Adrenal gland (tissue), 5 donors: ENCODE results near the gene LRRC53.

Experiments used
- POLR2A ChIP-seq, 2 donors: fragments of 450-650 bp; IDR thresholded peaks; one replicate each; pipeline ENCODE4 v1.6.1; 2017; ENCODE audit warnings: antibody characterized with exemption in 2 of 2, mild to moderate bottlenecking in 2 of 2, moderate library complexity in 1 of 2
- TF ChIP-seq, protein P1 (sequence below), 6 experiments: fragments of 450-650 bp in 4 of 6; fragments of 200-600 bp in 2 of 6; sonication (generic) in 1 of 6; IDR thresholded peaks; 1 replicate in 5 of 6; 2 replicates in 1 of 6; pipeline versions ENCODE4 v1.5.1 to v1.8.0; 2016 to 2021; ENCODE audit warnings: antibody characterized with exemption in 6 of 6, mild to moderate bottlenecking in 2 of 6, moderate library complexity in 1 of 6
- donor health status: DM: no; HTN: no; CAD: no.

- TF ChIP-seq, protein P1, sequence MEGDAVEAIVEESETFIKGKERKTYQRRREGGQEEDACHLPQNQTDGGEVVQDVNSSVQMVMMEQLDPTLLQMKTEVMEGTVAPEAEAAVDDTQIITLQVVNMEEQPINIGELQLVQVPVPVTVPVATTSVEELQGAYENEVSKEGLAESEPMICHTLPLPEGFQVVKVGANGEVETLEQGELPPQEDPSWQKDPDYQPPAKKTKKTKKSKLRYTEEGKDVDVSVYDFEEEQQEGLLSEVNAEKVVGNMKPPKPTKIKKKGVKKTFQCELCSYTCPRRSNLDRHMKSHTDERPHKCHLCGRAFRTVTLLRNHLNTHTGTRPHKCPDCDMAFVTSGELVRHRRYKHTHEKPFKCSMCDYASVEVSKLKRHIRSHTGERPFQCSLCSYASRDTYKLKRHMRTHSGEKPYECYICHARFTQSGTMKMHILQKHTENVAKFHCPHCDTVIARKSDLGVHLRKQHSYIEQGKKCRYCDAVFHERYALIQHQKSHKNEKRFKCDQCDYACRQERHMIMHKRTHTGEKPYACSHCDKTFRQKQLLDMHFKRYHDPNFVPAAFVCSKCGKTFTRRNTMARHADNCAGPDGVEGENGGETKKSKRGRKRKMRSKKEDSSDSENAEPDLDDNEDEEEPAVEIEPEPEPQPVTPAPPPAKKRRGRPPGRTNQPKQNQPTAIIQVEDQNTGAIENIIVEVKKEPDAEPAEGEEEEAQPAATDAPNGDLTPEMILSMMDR (IDR thresholded peaks at IDR 0.05), result no peak
- TF ChIP-seq POLR2A (IDR thresholded peaks at IDR 0.05), result no peak
Observed at GRCh38 chr1:74508449-74508848, 4.0 kb downstream of the LRRC53 start.
